Endothelial cell of umbilical vein (primary cell): ENCODE measurements around the gene C6orf132. TPM values are rescaled to one million over a fixed set of nuclear protein-coding genes. Genes with fewer than 3 reads are reported as not detected.

ENCODE experiments used
- BruUV-seq: library from RNA; stranded (reverse); fragments of 400-500 nt; replicated peaks from 2 replicates; lab custom pipeline; 2021; lab: Mats Ljungman, UMichigan
- CTCF ChIA-PET: fragments of 300-600, 350-600 bp; sonication (Branson Sonifier 250); formaldehyde crosslinking; loops from one replicate; lab custom pipeline; 2021; ENCODE audit warnings: antibody characterized with exemption, inconsistent platforms; lab: Charles Lee
- POLR2A ChIA-PET: fragments of 300-600, 350-600 bp; sonication (Branson Sonifier 250); formaldehyde crosslinking; loops from one replicate; lab custom pipeline; 2021; ENCODE audit warnings: antibody characterized with exemption, inconsistent platforms; lab: Charles Lee
- DNase-seq: peaks from one replicate; pipeline ENCODE4 v3.0.0-alpha.2; 2011; ENCODE audit warnings: low read depth, low spot score
- FAIRE-seq: peaks from 2 replicates; lab custom pipeline; 2011; peaks lifted over from hg19 to GRCh38; lab: Jason Lieb, UNC
- H2AFZ ChIP-seq: 2 replicates; pipeline ENCODE4 v1.6.0; 2012; ENCODE audit warnings: low read depth, low read length, control low read depth, inconsistent platforms
- H3K27ac ChIP-seq: 2 replicates; pipeline ENCODE4 v1.5.1; 2011; ENCODE audit warnings: low read depth, mild to moderate bottlenecking, control low read depth, low read length, moderate library complexity; ENCODE audit not compliant: insufficient read depth
- H3K27me3 ChIP-seq, 2 experiments: 2 replicates each; pipeline versions ENCODE4 v1.6.0 to v1.6.1; 2011; ENCODE audit warnings: low read length in 2 of 2, mixed read lengths in 1 of 2; ENCODE audit not compliant: control insufficient read depth in 2 of 2, insufficient read depth in 2 of 2
- H3K36me3 ChIP-seq, 2 experiments: 2 replicates in 1 of 2; 3 replicates in 1 of 2; pipeline ENCODE4 v1.5.1; 2011; ENCODE audit warnings: low read length in 2 of 2, mild to moderate bottlenecking in 1 of 2, moderate library complexity in 1 of 2; ENCODE audit not compliant: control insufficient read depth in 2 of 2, insufficient read depth in 2 of 2; ENCODE audit errors: extremely low read depth in 1 of 2
- H3K4me1 ChIP-seq: 3 replicates; pipeline ENCODE4 v1.5.1; 2011; ENCODE audit warnings: mild to moderate bottlenecking, low read length; ENCODE audit not compliant: control insufficient read depth, insufficient read depth; ENCODE audit errors: extremely low read depth
- H3K4me2 ChIP-seq: 2 replicates; pipeline ENCODE4 v1.6.1; 2011; ENCODE audit warnings: low read length, control low read depth, mixed read lengths; ENCODE audit not compliant: insufficient read depth
- H3K4me3 ChIP-seq, 3 experiments: fragments of 200-600 bp in 1 of 3; sonication (generic), shearing (Covaris generic) in 1 of 3; replicated peaks in 1 of 3; 2 replicates each; pipeline ENCODE4 v1.5.1; 2011 to 2016; ENCODE audit warnings: control low read depth in 3 of 3, low read length in 3 of 3, mild to moderate bottlenecking in 2 of 3, inconsistent platforms in 1 of 3, low read depth in 1 of 3, moderate library complexity in 1 of 3; ENCODE audit not compliant: insufficient read depth in 1 of 3
- H3K79me2 ChIP-seq: 2 replicates; pipeline ENCODE4 v1.6.0; 2012; ENCODE audit warnings: low read length, inconsistent platforms; ENCODE audit not compliant: control insufficient read depth, insufficient read depth
- H3K9ac ChIP-seq: replicated peaks from 2 replicates; pipeline ENCODE3; 2011; ENCODE audit warnings: low read length, control low read depth; ENCODE audit not compliant: insufficient read depth; ENCODE audit errors: extremely low read depth
- H3K9me1 ChIP-seq: replicated peaks from 3 replicates; pipeline ENCODE4 v1.6.0; 2011; ENCODE audit warnings: mild to moderate bottlenecking, low read length; ENCODE audit not compliant: control insufficient read depth, insufficient read depth; ENCODE audit errors: extremely low read depth
- H3K9me3 ChIP-seq: replicated peaks from 2 replicates; pipeline ENCODE4 v1.5.1; 2012; ENCODE audit warnings: low read length, inconsistent platforms; ENCODE audit not compliant: control insufficient read depth, insufficient read depth
- H4K20me1 ChIP-seq: replicated peaks from 2 replicates; pipeline ENCODE3; 2011; ENCODE audit warnings: mild to moderate bottlenecking, low read length; ENCODE audit not compliant: control insufficient read depth, insufficient read depth; ENCODE audit errors: extremely low read depth
- EZH2 ChIP-seq: IDR thresholded peaks from 2 replicates; pipeline ENCODE4 v1.6.1; 2012; ENCODE audit warnings: borderline replicate concordance, low read depth, mild to moderate bottlenecking, moderate library complexity, low read length, inconsistent platforms; ENCODE audit not compliant: severe bottlenecking
- FOS ChIP-seq: IDR thresholded peaks from 2 replicates; pipeline ENCODE4 v1.6.1; 2011; ENCODE audit warnings: mild to moderate bottlenecking, low read length, moderate library complexity, borderline replicate concordance; ENCODE audit not compliant: insufficient read depth
- GATA2 ChIP-seq: IDR thresholded peaks from 2 replicates; pipeline ENCODE4 v1.7.0; 2011; ENCODE audit warnings: low read depth, mild to moderate bottlenecking, moderate library complexity, mixed read lengths, low read length; ENCODE audit not compliant: insufficient read length, insufficient read depth
- JUN ChIP-seq: IDR thresholded peaks from 2 replicates; pipeline ENCODE4 v1.6.1; 2011; ENCODE audit warnings: borderline replicate concordance, low read depth; ENCODE audit not compliant: insufficient read length, insufficient read depth
- MAX ChIP-seq: IDR thresholded peaks from 2 replicates; pipeline ENCODE4 v1.6.1; 2011; ENCODE audit not compliant: insufficient read depth, insufficient read length
- MYC ChIP-seq: IDR thresholded peaks from one replicate; pipeline ENCODE4 v1.6.1; 2011; ENCODE audit warnings: mild to moderate bottlenecking, low read depth, low read length
- POLR2A ChIP-seq: IDR thresholded peaks from 2 replicates; pipeline ENCODE4 v1.6.1; 2012; ENCODE audit warnings: low read depth, mild to moderate bottlenecking, control low read depth, low read length
- POLR2AphosphoS5 ChIP-seq: IDR thresholded peaks from 2 replicates; pipeline ENCODE4 v1.6.1; 2012; ENCODE audit warnings: low read depth, mild to moderate bottlenecking, control low read depth, low read length, moderate library complexity; ENCODE audit not compliant: insufficient read depth
- dilution Hi-C: fragments of 300-500 bp; cut with MboI; formaldehyde crosslinking; loops from one replicate; pipeline ENCODE4 v1.15.0; 2019; ENCODE audit warnings: low sequenced_read_pairs; ENCODE audit not compliant: extremely low pct_ligation_motif_present
- intact Hi-C: fragments of 100-400 bp; cut with micrococcal nuclease; formaldehyde crosslinking; loops from one replicate; pipeline ENCODE4 v1.10.0; 2022
- polyA plus RNA-seq, 4 experiments: library from polyadenylated mRNA; depleted of rRNA in 3 of 4; stranded (reverse) in 3 of 4; unstranded in 1 of 4; fragments of >200 nt; gene quantifications; 2 replicates each; pipeline versions ENCODE4 v1.2.1 to v1.2.3, GENCODE V29; 2011 to 2012; ENCODE audit warnings: missing spikeins in 1 of 4
- total RNA-seq: library from RNA; stranded (reverse); gene quantifications from 2 replicates; pipeline ENCODE4 v1.2.3, GENCODE V29; 2021
- TF ChIP-seq, protein P1 (sequence below), 2 donors: IDR thresholded peaks; 1 replicate in 1 of 2; 2 replicates in 1 of 2; pipeline ENCODE4 v1.5.1; 2011; ENCODE audit warnings: low read length in 2 of 2, mild to moderate bottlenecking in 2 of 2, moderate library complexity in 2 of 2, control low read depth in 1 of 2, inconsistent platforms in 1 of 2, low read depth in 1 of 2; ENCODE audit not compliant: insufficient read depth in 1 of 2; ENCODE audit errors: extremely low read depth in 1 of 2

C6orf132 gene
- total and polyA plus RNA-seq, 2 donors (not counting 3 experiments of a cell fraction or from before 2014, with no cell fraction given): 0.15 to 0.71 TPM

- H3K4me2 ChIP-seq: no peak overlapping the region
- TF ChIP-seq POLR2A: no peak
- TF ChIP-seq EZH2: no peak
- no peak for TF ChIP-seq FOS
- no peak for TF ChIP-seq JUN
- no peak for TF ChIP-seq GATA2
- TF ChIP-seq POLR2AphosphoS5: no peak
- no peak for TF ChIP-seq MAX
- TF ChIP-seq, protein P1, sequence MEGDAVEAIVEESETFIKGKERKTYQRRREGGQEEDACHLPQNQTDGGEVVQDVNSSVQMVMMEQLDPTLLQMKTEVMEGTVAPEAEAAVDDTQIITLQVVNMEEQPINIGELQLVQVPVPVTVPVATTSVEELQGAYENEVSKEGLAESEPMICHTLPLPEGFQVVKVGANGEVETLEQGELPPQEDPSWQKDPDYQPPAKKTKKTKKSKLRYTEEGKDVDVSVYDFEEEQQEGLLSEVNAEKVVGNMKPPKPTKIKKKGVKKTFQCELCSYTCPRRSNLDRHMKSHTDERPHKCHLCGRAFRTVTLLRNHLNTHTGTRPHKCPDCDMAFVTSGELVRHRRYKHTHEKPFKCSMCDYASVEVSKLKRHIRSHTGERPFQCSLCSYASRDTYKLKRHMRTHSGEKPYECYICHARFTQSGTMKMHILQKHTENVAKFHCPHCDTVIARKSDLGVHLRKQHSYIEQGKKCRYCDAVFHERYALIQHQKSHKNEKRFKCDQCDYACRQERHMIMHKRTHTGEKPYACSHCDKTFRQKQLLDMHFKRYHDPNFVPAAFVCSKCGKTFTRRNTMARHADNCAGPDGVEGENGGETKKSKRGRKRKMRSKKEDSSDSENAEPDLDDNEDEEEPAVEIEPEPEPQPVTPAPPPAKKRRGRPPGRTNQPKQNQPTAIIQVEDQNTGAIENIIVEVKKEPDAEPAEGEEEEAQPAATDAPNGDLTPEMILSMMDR (IDR thresholded peaks at IDR 0.05; ENCODE audit: extremely low read depth in 1 of 2, insufficient read depth in 1 of 2, low read depth in 1 of 2, low read length in 2 of 2): no peak
- TF ChIP-seq MYC: no peak
- no peak overlapping the region for H3K27ac ChIP-seq
- no peak overlapping the region for H3K4me3 ChIP-seq
- no peak overlapping the region for H3K9ac ChIP-seq
- no peaks in the 10 kb centered on the region for H3K79me2 ChIP-seq
- no peaks in the 10 kb centered on the region for H4K20me1 ChIP-seq
- H3K9me1 ChIP-seq: no peaks in the 10 kb centered on the region
- FAIRE-seq: no peak
- no peak for DNase-seq
- ChIA-PET POLR2A (interaction anchor here (0.6 kb wide), 1 partner anchor 14 kb away, joined by 3 read pairs; no protein-coding TSS in a partner anchor), CTCF (interaction anchor here (0.8 to 4.3 kb wide), 10 partner anchors 10 to 379 kb away, joined by 4 to 33 read pairs (median 6); no protein-coding TSS in a partner anchor)
- no peaks in the 10 kb centered on the region for H3K36me3 ChIP-seq
- no peaks in the 10 kb centered on the region for H3K9me3 ChIP-seq
- intact Hi-C loops: loop anchor here (5.0 kb wide), 1 partner anchor 44 kb away; no protein-coding TSS in a partner anchor
- dilution Hi-C loops: no loop called here
- no peaks in the 10 kb centered on the region for H3K4me1 ChIP-seq
- H3K27me3 ChIP-seq: peaks cover 0 to 3% of the 10 kb centered on the region in 2 experiments
- BruUV-seq: no TSS peak
- H2AFZ ChIP-seq: no peak overlapping the region
Measured at GRCh38 chr6:42168650-42169049, 26.2 kb upstream of the C6orf132 start.
